Neural cell (in vitro differentiated cells): ENCODE data around the gene SGIP1. TPM values are rescaled to one million over a fixed set of nuclear protein-coding genes. Genes with fewer than 3 reads are reported as not detected.

Experiments used
- H2AFZ ChIP-seq: fragments of 200-600, 300-800 bp; sonication (generic), shearing (Covaris generic); 2 replicates; pipeline ENCODE4 v1.6.0; 2014; ENCODE audit warnings: low read depth, mild to moderate bottlenecking, antibody characterized with exemption, low read length, moderate library complexity
- H3F3A ChIP-seq: fragments of 200-600 bp; shearing (Covaris generic); 2 replicates; pipeline ENCODE4 v1.6.1; 2016; ENCODE audit warnings: mild to moderate bottlenecking, moderate library complexity, mixed read lengths, antibody characterized with exemption, low read length; ENCODE audit not compliant: insufficient read depth, poor library complexity, severe bottlenecking
- H3K27ac ChIP-seq: fragments of 200-600, 300-800 bp; sonication (generic), shearing (Covaris generic); 2 replicates; pipeline ENCODE4 v1.5.1; 2014; ENCODE audit warnings: mild to moderate bottlenecking, low read length, moderate library complexity
- H3K27me3 ChIP-seq: fragments of 300-800, 200-600 bp; sonication (generic), shearing (Covaris generic); 2 replicates; pipeline ENCODE4 v1.6.0; 2014; ENCODE audit warnings: mild to moderate bottlenecking, low read depth, low read length, moderate library complexity; ENCODE audit not compliant: insufficient read depth
- H3K36me3 ChIP-seq: fragments of 300-800, 200-600 bp; sonication (generic), shearing (Covaris generic); 2 replicates; pipeline ENCODE4 v1.5.1; 2014; ENCODE audit warnings: mild to moderate bottlenecking, antibody characterized with exemption, low read length, moderate library complexity; ENCODE audit not compliant: insufficient read depth
- H3K4me2 ChIP-seq: fragments of 300-800, 200-600 bp; sonication (generic), shearing (Covaris generic); 2 replicates; pipeline ENCODE4 v1.6.0; 2014; ENCODE audit warnings: mild to moderate bottlenecking, low read length
- H3K4me3 ChIP-seq: fragments of 300-800, 200-600 bp; sonication (generic), shearing (Covaris generic); 2 replicates; pipeline ENCODE4 v1.5.1; 2014; ENCODE audit warnings: mild to moderate bottlenecking, low read length, moderate library complexity
- H3K79me2 ChIP-seq: fragments of 200-600 bp; shearing (Covaris generic); replicated peaks from 2 replicates; pipeline ENCODE4 v1.6.0; 2014; ENCODE audit warnings: mild to moderate bottlenecking, low read length, moderate library complexity; ENCODE audit not compliant: insufficient read depth
- H3K9ac ChIP-seq: fragments of 300-800, 200-600 bp; sonication (generic), shearing (Covaris generic); 2 replicates; pipeline ENCODE4 v1.6.1; 2016; ENCODE audit warnings: mild to moderate bottlenecking, low read length, mixed read lengths
- H3K9me2 ChIP-seq: fragments of 200-600 bp; shearing (Covaris generic); 2 replicates; pipeline ENCODE4 v1.6.1; 2016; ENCODE audit warnings: mild to moderate bottlenecking, low read length, mixed read lengths; ENCODE audit not compliant: insufficient read depth
- H3K9me3 ChIP-seq: fragments of 200-600, 300-800 bp; sonication (generic), shearing (Covaris generic); 2 replicates; pipeline ENCODE4 v1.6.1; 2016; ENCODE audit warnings: mild to moderate bottlenecking, mixed run types, low read length, moderate library complexity, mixed read lengths
- H4K20me1 ChIP-seq: fragments of 200-600 bp; shearing (Covaris generic); 2 replicates; pipeline ENCODE4 v1.6.1; 2016; ENCODE audit warnings: mild to moderate bottlenecking, mixed run types; ENCODE audit not compliant: insufficient read depth
- CTCF ChIP-seq: fragments of 450-650 bp; IDR thresholded peaks from 2 replicates; pipeline ENCODE4 v1.5.1; 2014; ENCODE audit warnings: antibody characterized with exemption, mild to moderate bottlenecking, moderate library complexity; ENCODE audit not compliant: poor library complexity, severe bottlenecking
- EP300 ChIP-seq: fragments of 450-650 bp; conservative IDR thresholded peaks from 2 replicates; pipeline ENCODE4 v1.6.1; 2014; ENCODE audit warnings: antibody characterized with exemption, mild to moderate bottlenecking, moderate library complexity; ENCODE audit not compliant: poor library complexity, severe bottlenecking
- EZH2 ChIP-seq: fragments of 200-600, 300-800 bp; shearing (Covaris generic), sonication (generic); IDR thresholded peaks from 2 replicates; pipeline ENCODE4 v1.6.1; 2014; ENCODE audit warnings: antibody characterized with exemption, low read length, borderline replicate concordance, mild to moderate bottlenecking; ENCODE audit not compliant: insufficient read depth, poor library complexity, severe bottlenecking
- MXI1 ChIP-seq: fragments of 450-650 bp; conservative IDR thresholded peaks from 2 replicates; pipeline ENCODE4 v1.6.1; 2014; ENCODE audit warnings: antibody characterized with exemption, mild to moderate bottlenecking; ENCODE audit not compliant: poor library complexity, severe bottlenecking
- POLR2AphosphoS5 ChIP-seq: IDR thresholded peaks from 2 replicates; pipeline ENCODE4 v1.6.1; 2012
- RAD21 ChIP-seq: fragments of 450-650 bp; conservative IDR thresholded peaks from 2 replicates; pipeline ENCODE4 v1.6.1; 2014; ENCODE audit warnings: antibody characterized with exemption, mild to moderate bottlenecking, moderate library complexity
- REST ChIP-seq: IDR thresholded peaks from 2 replicates; pipeline ENCODE4 v1.6.1; 2012; ENCODE audit warnings: borderline replicate concordance
- SMC3 ChIP-seq: fragments of 450-650 bp; conservative IDR thresholded peaks from 2 replicates; pipeline ENCODE4 v1.6.1; 2014; ENCODE audit warnings: antibody characterized with exemption, mild to moderate bottlenecking, moderate library complexity; ENCODE audit not compliant: poor library complexity
- TAF1 ChIP-seq: IDR thresholded peaks from 2 replicates; pipeline ENCODE4 v1.6.1; 2012; ENCODE audit warnings: low read depth
- polyA plus RNA-seq: library from polyadenylated mRNA; depleted of rRNA; stranded (reverse); fragments of >200 nt; gene quantifications from 2 replicates; pipeline ENCODE4 v1.2.3, GENCODE V29; 2014

The SGIP1 gene
- polyA plus RNA-seq, 1 donor from 2014 or later: 50.5 TPM

GRCh38 chr1:66679140-66679539, 145.2 kb downstream of the SGIP1 start:
- Histone ChIP-seq H3F3A (no peaks in the 10 kb centered on the region), H3K9me2 (no peaks in the 10 kb centered on the region), H3K4me3 (no peak overlapping the region), H3K36me3 (peaks cover 4% of the 10 kb centered on the region), H4K20me1 (no peaks in the 10 kb centered on the region), H3K9me3 (no peaks in the 10 kb centered on the region), H3K4me2 (no peak overlapping the region), H3K79me2 (no peaks in the 10 kb centered on the region), H2AFZ (no peak overlapping the region), H3K27me3 (no peaks in the 10 kb centered on the region), H3K9ac (no peak overlapping the region), H3K27ac (no peak overlapping the region)
- no peak for TF ChIP-seq RAD21
- no peak for TF ChIP-seq EP300
- no peak for TF ChIP-seq TAF1
- TF ChIP-seq EZH2: no peak
- TF ChIP-seq POLR2AphosphoS5: no peak
- no peak for TF ChIP-seq CTCF
- TF ChIP-seq MXI1: no peak
- no peak for TF ChIP-seq SMC3
- no peak for TF ChIP-seq REST

GRCh38 chr1:66681686-66682085, 147.7 kb downstream of the SGIP1 start:
- Histone ChIP-seq H3K27ac (no peak overlapping the region), H3K9ac (no peak overlapping the region), H2AFZ (no peak overlapping the region), H3F3A (no peaks in the 10 kb centered on the region), H3K9me2 (no peaks in the 10 kb centered on the region), H3K36me3 (peaks cover 4% of the 10 kb centered on the region), H4K20me1 (no peaks in the 10 kb centered on the region), H3K4me3 (no peak overlapping the region), H3K4me2 (no peak overlapping the region), H3K79me2 (no peaks in the 10 kb centered on the region), H3K9me3 (no peaks in the 10 kb centered on the region), H3K27me3 (no peaks in the 10 kb centered on the region)
- TF ChIP-seq EZH2: no peak
- TF ChIP-seq REST: no peak
- no peak for TF ChIP-seq EP300
- TF ChIP-seq MXI1: no peak
- no peak for TF ChIP-seq RAD21
